Activated CD8-positive, alpha-beta memory T cell treated with anti-CD3 and anti-CD28 coated beads for 36 hours (primary cell): ENCODE results near the gene CRIP2. TPM values are rescaled to one million over a fixed set of nuclear protein-coding genes. Genes with fewer than 3 reads are reported as not detected.

ENCODE experiments used
- CTCF ChIA-PET: fragments of 350-600 bp; sonication (Branson Sonifier 250); formaldehyde crosslinking; loops from one replicate; lab custom pipeline; 2021; ENCODE audit warnings: antibody characterized with exemption; lab: Charles Lee
- POLR2A ChIA-PET: fragments of 350-600 bp; sonication (Branson Sonifier 250); formaldehyde crosslinking; loops from one replicate; lab custom pipeline; 2021; ENCODE audit warnings: antibody characterized with exemption; lab: Charles Lee
- total RNA-seq, 2 experiments: library from RNA; stranded (reverse); gene quantifications; one replicate each; pipeline ENCODE4 v1.2.3, GENCODE V29; 2021

Gene CRIP2, protein sequence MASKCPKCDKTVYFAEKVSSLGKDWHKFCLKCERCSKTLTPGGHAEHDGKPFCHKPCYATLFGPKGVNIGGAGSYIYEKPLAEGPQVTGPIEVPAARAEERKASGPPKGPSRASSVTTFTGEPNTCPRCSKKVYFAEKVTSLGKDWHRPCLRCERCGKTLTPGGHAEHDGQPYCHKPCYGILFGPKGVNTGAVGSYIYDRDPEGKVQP
- total RNA-seq, result 1 to 10 TPM; 1.0 to 1.2 TPM

DNA sequence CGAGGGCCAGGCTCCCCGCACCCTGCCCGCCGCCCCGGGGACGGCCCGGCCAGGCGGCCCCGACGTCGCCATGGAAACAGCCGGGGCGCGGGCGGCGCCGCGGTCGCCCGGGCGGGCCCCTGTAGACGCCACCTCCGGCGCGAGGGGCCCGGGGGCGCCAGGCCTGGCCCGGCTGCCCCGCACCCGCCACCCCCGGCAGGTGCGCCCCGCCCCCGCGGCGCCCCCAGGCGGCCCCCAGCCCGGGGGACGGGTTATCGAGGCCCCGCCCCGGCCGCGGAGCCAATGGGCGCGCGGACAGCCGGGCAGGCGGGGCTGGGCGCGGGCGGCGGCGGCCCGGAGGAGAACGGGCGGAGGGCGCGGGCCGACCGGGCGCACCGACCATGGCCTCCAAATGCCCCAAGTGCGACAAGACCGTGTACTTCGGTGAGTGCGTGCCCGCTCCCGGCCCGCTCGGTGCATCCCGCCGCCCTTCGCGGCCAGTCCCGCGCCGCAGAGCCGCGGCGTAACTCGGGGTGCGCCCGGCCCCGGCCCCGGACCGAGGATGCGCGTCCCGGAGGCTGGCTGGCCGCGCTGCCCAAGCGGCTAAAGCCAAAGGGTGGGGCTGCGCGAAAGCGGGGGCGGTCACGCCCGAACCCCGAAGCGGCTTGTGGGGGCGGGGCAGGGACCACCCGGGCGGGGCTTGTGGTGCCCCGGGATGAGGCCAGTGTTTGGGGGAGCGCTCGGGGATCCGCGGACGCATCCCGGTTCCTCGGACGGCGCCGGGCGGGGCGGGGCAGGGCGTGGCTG, at the start of gene CRIP2:
Gene CRIP2, plus strand, starts transcription at position 339 of the 786 bp plus-strand sequence. Its CDS starts 42 bp downstream, at position 381.
- POLR2A ChIA-PET, result no interaction called here
- CTCF ChIA-PET, result interaction anchor here (1.2 kb wide), 1 partner anchor 15 kb away, joined by 5 read pairs; no protein-coding TSS in a partner anchor

DNA sequence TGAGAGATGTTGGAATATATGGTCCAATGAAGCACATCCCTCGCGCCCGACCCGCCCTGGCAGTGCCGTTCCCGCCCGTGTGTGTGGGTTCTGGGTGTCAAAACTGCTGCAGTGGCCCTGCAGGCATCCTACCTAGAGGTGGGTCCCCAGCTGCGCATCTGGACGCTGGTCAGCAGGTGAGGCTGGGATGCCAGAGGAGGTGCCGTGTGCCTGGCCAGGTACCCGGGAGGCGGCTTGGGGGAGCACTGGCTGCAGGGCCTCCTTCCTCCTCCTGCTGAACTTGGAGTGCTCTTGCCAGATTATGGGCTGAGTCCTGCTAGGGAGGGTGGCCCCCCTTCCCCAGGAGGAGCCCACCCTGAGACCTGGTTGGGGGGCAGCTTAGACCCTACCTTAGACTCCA, 49.8 kb upstream of the CRIP2 start:
- ChIA-PET CTCF (no interaction called here), POLR2A (no interaction called here)

DNA sequence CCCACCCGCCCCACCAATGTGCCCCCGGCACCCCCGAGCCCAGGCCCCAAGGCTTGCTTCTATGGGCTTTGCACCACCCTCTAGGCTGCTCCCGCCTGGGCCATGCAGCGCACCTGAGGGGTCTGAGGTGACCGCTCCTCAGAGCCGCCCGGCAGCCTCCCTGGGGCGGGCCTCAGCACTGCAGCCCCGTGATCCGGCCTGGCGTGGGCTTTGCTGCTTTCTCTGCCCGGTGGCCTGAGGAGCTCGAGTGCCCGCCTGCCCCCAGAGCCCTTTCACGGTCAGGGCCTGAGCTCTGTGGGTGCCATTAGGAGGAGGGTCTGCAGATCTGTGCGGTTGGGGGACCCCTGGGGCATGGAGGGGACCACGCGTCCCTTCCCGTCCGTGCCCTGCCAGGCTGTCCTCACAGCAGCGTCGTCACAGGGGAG, 48.8 kb upstream of the CRIP2 start:
- ChIA-PET CTCF (no interaction called here), POLR2A (no interaction called here)

DNA sequence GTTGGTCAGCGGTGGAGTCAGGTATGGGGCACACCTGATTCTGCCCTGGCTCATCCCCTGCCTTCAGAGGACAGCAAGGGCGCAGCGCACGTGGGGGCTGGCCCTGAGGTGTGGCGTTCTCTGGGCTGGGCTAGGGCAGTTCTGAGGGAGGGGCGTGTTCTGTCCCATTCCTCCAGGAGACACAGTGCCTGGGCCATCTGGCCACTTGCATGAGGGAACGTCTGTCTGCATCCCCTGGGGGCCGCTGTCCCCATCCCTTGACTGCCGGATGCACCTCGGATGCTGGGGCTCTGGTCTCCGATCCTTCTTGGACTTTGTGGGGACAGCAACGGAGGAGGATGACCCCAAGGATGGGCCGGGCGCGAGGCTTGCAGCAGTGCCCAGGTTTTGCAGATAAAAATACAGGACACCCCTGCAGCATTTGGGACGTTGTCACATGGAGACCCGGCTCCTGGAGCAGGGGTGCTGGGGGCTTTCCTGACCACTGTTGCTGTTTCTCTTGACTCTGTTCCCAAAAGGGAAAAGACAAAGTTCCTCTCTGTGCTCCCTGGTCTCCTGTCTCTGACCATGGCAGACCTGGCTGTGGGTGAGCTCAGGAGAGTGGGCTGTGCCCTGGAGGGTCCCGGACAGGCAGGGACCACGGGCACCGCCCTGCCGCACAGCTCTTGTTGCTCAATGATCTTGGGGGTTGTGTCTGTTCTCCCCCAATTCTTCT, 48.0 kb upstream of the CRIP2 start:
- ChIA-PET CTCF (no interaction called here), POLR2A (no interaction called here)

DNA sequence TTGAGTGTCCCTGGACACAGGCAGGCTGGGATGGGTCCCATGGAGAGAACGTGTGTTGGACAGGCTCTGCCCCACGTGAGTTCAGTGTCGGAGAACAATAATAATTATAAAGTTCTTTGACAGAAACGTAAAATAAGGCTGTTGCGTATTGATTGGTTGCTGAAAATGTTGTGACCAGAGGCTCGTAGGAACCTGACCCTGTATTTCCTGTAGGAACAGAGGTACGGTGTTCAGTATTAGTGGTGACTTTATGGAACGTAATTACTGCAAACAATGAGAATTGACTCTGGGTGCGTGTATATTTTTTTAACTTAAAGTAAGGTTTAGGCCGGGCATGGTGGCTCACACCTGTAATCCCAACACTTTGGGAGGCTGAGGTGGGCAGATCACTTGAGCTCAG, 47.2 kb upstream of the CRIP2 start:
- ChIA-PET POLR2A (no interaction called here), CTCF (no interaction called here)

DNA sequence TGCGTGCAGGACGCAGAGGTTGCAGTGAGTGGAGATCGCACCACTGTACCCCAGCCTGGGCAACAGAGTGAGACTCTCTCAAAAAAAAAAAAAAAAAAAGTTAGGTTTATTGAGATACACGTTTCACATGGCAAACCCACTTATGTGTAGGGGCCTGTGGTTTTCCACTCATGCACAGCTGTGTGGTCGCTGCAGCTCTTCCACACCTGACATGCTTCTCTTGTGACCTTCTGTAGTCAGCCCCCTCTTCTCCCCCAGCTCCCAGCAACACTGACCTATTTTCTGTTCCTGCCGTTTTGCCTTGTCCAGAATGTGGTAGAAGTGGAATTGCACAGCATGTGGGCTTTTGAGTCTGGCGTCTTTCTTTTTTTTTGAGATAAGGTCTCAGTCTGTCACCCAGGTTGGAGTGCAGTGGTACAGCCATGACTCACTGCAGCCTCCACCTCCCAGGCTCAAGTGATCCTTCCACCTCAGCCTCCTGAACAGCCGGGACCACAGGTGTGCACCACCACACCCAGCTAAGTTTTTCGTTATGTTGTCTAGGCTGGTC, 46.6 kb upstream of the CRIP2 start:
- CTCF ChIA-PET, result interaction anchor here (0.6 kb wide), 1 partner anchor 58 kb away, joined by 4 read pairs; no protein-coding TSS in a partner anchor
- POLR2A ChIA-PET, result interaction anchor here (0.7 kb wide), 1 partner anchor 15 kb away, joined by 7 read pairs; no protein-coding TSS in a partner anchor

DNA sequence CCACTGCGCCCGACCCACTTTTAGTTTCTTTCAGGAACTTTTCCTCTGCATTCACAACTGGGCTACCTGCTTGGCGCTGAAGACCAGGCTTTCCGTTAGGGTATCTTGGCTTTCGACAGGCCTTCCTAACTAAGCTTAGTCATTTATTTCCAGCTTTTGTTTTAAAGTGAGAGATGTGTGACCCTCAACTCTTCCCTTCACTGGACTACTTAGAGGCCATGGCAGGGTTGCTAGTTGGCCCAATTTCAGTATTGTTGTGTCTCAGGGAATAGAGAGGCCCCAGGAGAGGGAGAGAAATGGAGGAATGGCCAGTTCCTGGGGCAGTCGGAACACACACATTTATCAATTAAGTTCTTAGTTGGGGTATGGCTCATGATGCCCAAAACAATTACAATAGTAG, 44.6 kb upstream of the CRIP2 start:
- POLR2A ChIA-PET, result no interaction called here
- CTCF ChIA-PET, result no interaction called here

DNA sequence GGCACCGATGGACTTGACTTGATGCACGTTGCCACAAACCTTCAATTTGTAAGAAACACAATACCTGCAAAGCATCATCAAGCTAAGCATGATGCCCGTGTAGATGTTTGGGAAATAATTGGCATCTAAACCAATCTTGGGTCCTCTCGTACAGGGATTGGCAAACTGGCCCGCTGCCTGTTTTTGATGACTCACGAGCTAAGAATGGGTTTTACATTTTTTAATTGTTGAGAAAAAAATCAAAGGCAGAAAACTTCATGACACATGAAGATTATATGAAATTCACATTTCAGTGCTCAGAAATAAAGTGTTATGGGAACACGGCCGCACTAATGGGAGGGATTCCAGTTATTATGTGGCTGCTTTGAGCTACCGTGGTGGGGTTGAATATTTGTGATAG, 44.1 kb upstream of the CRIP2 start:
- ChIA-PET POLR2A (no interaction called here), CTCF (no interaction called here)

DNA sequence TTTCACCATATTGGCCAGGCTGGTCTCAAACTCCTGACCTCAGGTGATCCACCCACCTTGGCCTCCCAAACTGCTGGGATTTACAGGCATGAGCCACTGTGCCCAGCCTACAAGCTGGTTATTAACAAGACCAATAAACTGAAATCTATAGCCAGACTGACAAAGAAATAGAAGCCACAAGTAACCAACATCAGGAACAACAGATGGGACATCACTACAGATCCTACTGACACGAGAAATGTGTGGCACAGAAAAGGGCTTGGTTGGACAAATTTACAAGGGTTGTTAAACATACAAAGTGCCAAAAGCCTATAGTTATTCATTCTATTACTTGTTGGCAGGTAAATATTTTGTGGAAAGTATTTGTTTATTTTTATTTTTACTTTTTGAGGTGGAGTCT, 43.4 kb upstream of the CRIP2 start:
- CTCF ChIA-PET, result no interaction called here
- POLR2A ChIA-PET, result no interaction called here

DNA sequence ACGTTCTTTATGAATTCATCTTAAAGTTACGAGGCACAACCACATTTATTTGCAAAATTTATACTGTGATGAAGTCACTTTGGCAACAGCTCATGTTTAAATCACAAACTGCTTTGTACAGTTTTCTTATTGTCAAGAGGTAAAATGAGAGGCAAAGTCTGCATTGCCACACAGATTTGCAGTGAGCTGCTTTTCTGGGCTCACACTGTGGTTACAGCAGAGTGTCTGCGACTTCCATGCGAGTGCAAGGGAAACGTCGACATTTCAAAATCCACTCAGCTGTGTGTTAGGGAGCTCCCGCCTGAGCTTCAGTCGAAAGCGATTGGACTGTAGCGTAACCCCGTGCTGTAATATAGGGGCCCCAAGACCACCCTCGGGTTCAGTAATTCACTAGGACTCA, 42.0 kb upstream of the CRIP2 start:
- ChIA-PET CTCF (no interaction called here), POLR2A (no interaction called here)

DNA sequence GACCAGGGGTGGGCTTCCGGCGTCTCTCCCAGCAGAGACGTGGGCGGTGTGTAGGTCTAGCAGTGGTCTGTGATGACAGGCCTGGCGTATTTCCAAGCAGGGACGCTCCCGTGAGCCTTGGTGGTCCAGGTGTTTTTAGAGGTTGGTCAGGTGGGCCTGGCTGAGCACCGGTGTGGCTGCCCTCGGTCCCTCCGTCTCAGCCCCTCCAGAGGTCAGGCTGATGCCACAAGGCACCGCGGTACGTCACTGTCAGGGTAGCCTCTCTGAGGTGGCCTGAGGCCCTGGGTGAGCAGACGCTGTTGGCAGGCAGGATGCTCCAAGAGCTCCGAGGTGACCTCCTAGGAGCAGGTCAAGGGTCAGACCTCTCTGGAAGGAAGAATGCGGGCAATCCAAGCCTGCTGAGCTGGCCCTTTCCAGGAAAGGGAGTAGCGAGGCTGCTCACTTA, 41.4 kb upstream of the CRIP2 start:
- CTCF ChIA-PET, result no interaction called here

DNA sequence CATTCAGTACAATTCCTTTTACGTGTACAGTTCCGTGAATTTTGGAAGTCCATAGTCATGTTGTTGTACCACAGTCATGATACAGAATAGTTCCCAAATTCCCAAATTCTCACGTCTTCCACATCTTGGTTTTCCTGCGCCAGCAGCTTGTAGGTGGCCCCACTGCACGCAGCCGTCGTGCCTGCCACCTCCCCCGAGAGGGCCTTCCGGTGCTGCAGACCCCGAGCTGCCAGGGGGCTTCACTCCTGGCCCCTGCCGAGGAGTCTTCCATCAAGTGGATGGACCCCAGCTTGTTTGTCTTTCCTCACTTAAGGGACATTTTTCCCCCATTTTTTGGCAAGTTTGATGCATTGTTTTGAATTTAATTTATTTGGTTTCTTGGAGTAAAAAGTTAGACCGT, 38.2 kb upstream of the CRIP2 start:
- CTCF ChIA-PET, result interaction anchor here (1.1 kb wide), 1 partner anchor 44 kb away, joined by 3 read pairs; no protein-coding TSS in a partner anchor
- POLR2A ChIA-PET, result no interaction called here

More for the DNA sequence above, 41.4 kb upstream of the CRIP2 start:
- POLR2A ChIA-PET, result no interaction called here

DNA sequence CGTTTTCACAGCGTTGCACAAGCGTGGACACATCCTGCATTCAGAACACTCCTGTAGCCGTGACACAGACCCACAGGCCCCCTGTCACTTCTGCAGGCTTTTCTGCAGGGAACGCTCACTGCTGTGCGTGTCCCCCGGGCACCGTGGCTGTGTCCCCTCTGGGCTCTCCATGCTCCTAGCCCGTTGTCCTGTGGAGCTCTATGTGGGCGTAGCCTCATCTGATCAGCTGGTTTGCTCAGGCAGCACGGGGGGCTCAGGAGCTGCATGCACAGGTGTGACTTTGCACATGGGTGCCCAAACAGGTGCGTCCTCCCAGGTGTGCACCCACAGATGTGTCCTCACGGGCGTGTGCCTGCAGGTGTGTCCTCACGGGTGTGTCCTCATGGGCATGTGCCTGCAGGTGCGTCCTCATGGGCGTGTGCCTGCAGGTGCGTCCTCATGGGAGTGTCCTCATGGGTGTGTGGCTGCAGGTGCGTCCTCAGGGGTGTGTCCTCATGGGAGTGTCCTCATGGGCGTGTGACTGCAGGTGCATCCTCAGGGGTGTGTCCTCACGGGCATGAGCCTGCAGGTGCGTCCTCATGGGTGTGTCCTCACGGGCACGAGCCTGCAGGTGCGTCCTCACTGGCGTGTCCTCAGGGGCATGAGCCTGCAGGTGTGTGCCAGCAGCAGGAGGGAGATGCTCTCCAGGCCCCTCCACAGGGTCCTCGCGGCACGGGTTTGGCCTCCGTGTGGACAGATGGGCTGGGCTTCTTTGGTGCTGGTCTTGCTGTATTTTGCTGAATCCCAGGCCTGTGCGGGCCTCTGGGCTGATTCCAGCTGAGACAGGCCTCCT, 37.5 kb upstream of the CRIP2 start:
- ChIA-PET CTCF (no interaction called here), POLR2A (no interaction called here)

DNA sequence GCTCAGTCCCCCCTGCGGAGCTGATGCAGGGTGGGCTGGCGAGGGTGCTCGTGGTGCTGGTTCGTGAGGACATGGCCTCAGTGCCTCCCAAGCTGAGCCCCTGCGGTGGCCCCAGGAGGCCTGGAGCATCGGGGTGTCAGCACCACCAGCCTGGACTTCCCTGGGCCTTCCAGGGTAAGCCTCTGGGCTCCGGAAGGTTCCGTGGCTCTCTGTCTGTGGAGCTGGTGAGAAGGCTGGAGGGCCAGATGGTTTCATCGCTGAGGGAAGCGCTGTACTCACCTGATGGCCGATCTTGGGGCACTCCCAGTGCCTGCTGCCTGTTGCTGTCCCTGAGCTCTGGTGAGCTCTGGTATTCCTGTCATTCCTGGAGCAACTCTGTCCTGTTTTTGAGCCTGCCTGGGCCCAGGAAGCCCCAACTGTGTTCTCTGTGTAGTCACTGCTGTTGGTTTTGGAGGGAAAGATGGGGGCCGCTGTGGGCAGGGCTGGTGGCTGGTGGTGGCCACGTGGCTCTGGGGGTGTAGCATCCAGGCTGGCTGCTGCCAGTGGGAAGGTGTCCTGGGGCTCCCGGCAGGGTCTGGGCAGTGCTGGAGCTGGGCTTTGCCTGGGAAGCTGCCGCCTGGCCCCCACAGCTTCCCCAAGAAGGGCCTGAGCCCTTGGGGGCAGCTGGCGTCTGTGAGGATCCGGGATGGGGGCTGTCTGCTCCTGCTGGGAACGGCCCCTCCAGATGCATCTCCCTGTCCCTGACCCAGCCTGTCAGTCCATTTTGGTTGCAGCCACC, 36.7 kb upstream of the CRIP2 start:
- ChIA-PET CTCF (no interaction called here), POLR2A (no interaction called here)

DNA sequence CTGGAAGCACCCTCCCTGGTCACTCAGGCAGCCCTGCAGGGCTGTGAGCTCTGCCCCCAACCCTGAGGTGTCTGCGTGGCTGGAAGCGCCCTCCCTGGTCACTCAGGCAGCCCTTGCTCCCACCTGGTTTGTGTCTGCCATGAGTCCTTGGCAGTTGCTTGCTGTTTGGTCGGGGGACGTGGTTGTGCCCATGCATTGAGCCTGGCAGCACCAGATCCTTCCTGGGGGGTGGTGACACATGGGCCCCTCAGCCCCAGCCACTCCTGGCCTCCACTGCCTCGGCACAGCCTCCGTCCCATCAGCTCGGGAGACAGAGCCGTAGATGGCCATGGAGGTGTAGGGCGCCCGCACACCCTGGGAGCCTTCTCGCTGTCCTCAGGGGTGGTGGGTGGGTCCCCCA, 35.4 kb upstream of the CRIP2 start:
- CTCF ChIA-PET, result interaction anchor here (2.0 kb wide), 1 partner anchor 68 kb away, joined by 5 read pairs; no protein-coding TSS in a partner anchor

DNA sequence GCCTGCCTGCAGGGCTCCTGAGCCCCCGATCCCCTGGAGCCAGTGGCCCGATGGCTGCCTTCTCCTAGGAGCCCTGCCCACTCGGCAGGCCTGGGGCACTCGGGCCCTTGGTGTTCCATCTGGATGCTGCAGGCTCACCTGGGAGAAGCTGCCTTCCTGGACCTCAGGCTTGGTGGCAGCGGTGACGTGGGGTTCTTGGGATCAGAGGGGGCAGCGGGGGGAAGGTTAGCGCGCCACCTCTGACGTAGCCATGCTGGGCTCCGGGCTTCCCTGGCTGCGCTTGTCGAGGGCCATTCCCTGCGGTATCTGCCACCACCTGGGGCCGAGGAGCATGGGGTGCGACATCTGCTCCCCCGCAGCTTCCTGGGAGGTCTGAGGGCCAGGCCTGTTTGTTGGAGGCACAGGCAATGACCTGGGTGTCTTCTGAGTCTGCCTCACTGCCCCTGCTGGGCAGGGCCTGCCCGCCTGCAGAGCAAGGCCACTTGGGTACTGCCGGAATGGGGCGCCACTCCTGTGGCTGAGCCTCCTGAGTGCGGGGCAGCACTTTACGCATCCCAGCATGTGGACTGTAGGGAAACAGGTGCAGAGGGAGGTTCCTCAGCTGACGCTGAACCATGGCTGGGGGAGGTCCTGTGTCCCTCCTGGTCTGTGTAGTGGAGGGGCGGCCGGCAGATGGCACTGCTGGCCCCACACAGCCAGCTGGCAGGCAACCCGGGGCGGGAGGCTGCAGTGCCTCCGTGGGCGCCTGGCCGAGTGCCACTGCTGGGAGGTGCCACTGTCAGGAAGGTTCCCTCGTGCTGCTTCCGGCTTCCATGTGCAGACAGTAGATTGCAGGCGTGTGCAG, 34.7 kb upstream of the CRIP2 start:
- CTCF ChIA-PET, result interaction anchor here (1.3 to 2.0 kb wide), 2 partner anchors 41 to 69 kb away, joined by 3 to 5 read pairs; no protein-coding TSS in a partner anchor
- POLR2A ChIA-PET, result no interaction called here

More for the DNA sequence above, 35.4 kb upstream of the CRIP2 start:
- POLR2A ChIA-PET, result no interaction called here

DNA sequence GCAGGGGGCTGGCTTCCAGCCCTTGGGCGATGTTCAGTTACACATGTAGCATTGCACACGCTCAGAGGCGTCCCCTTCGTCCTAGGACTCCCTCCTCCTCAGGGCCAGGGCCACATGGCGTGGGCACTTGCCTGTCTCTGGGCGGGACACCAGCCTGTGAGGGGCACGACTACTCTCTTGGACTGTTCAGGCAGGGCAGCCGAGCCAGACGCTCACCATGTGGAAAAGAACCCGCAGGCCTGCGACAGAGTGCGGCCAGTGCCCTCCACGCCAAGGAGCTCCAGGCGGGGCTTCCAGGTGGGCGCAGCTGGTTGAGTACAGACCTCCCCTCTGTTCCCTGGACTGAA, 34.1 kb upstream of the CRIP2 start:
- ChIA-PET CTCF (interaction anchor here (1.3 to 2.0 kb wide), 2 partner anchors 42 to 70 kb away, joined by 3 to 5 read pairs; no protein-coding TSS in a partner anchor), POLR2A (no interaction called here)
